HG02870 (cell line): ENCODE data around the gene VDAC1.

ENCODE experiments used
- ATAC-seq: cut with Tn5 transposase; IDR thresholded peaks from one replicate; pipeline ENCODE4 v1.9.1; 2021; ENCODE audit warnings: mild to moderate bottlenecking, moderate library complexity; ENCODE audit not compliant: unreplicated experiment

VDAC1 gene

DNA sequence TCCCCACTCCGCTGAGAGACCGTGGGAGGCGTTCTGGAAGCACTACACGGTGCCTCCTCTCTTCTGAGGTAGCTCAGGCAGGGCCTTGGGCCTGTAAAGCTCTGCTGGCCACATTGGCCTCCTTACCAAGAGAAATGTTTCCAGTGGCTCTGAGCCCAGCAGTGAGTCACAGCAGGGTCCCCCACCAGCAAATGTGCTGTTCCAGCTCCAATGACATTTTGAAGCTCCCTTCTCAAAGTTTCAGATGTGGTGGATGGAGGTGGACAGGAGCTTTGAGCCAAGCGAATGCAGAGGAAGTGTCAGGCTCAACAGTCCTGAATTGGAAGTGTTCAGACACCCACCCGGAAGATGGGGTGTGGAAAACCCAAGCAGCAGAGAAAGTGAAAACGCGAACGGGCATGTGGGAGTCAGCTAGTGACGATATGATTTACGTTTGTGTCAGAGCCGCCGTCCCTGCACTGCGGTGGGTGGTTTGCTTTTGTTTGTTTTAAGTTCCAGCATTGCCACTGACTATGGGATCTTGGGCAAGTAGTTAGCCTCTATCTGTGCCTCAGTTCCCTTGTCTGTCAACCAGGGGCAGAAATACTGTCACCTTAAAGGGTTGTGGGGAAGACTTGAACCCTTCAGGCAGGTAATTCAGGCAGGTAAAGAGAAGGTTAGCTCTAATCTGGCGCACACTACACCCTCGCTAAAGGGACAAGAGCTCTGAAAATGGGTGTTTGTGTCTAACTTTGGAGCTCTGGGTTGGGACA, 74.5 kb downstream of the VDAC1 start:
- peak; percentile 53 for ATAC-seq

DNA sequence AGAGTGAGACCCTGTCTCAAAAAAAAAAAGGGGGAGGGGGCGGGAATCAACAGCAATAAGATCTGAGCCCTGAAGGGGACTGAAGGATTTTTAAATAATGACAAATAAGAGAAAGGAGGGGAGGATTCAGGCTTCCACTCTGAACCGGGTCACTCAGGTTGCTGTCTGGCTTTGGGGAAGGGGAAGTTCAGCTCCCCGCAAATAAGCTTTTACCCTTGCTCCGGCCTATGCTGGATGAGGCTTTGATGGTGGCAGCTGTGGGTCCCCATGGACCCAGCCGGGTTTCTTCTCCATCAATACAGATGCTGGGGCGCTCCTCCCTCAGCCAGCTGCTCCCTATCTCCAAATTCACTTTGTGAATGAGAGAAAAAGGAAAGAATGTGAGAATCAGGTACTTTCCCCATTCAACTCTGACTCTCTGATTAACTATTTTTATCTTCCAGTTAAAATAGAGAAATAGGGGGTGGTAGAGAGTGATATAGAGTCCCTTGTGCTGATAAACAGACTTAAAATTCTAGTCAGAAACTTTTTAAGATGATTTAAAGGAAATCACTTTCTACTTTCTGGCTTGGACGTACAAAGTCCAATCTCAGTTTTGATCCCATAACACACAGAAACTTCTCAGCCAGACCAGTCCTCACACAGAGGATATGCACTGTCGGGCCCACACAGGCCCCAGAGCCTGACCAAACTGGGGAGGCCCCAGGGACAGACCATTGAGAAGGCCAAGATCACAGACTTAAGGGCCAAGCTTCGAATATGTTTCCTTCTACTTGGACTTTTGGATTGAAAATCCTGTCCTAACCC, 76.0 kb downstream of the VDAC1 start:
- ATAC-seq, result no peak

DNA sequence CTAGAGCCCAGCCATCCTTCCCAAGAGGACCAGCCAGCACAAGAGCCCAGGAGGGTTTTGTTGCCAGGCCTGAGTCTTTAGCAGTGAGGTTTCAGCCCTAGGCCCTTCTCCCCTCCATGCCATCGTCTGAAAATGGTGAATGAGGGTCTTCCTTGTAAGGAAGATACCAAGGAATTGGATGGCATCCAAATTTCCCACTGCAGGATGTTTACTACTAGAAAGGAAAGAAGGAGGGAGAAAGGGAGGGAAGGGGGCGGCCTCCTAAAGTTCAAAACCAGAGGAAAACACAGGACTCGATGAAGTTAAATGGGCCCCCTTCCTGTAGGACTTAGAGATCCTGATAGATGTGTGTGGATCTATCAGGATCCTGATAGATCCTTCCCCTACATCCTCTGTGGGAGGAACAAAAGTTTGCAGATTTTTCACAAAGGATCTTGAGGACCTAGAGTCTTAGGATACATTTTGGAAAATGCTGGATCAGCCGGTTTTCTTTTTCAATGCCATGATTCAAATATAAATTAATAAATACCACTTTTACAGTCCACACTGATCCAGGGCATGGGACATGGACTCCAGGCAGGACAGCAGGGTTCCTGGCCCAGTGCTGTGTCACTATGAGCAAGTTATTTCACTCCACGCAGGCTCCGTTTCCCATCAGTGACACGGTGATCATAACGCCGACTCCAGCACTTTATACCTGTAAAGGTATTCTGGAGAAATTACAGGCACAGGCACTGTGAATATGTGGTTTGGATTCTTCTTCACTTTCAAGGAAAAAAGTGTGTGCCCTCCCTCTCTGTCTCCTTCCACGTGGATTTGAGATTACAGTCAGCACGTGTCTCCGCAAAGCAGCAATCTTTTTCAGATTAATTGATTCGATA, 77.2 kb downstream of the VDAC1 start:
- ATAC-seq, result no peak

DNA sequence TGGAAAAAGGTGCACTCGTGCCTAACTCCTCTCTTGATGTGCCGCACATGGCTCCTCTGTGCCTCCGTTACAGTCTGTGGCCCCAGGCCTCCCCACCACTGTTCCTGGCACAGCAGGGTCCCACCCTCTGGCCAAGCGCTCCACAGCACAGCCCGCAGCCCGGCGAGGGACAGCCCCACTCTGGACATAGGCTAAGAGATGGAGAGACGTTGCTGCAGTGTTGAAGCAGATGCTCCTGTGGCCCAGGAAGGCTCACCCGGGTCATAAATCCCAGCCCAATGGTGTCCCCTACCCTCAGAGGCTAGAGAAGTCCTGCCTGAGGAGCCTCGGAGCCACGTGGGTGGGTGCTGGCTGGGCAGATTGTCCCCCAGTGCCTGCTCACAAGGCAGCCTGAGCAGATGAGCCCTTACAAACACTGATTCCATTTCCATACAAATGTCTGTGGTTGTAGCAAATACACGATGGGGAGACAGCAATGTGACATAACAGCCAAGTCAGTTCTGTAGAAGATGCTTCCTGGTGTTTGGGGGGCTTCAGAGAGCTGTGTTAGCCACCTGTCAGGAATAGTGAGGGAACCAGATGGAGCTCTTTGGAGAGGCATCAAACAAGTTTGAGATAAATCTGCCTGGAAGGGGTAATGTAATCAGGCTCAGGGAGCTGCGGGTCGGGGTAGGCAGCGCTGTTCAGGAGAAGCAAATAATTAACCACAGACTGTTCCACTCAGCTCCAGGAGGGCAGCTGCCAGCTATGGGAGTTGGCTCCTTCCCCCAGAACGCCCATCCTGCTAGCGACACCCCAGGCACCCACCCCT, 78.1 kb downstream of the VDAC1 start:
- no peak for ATAC-seq

DNA sequence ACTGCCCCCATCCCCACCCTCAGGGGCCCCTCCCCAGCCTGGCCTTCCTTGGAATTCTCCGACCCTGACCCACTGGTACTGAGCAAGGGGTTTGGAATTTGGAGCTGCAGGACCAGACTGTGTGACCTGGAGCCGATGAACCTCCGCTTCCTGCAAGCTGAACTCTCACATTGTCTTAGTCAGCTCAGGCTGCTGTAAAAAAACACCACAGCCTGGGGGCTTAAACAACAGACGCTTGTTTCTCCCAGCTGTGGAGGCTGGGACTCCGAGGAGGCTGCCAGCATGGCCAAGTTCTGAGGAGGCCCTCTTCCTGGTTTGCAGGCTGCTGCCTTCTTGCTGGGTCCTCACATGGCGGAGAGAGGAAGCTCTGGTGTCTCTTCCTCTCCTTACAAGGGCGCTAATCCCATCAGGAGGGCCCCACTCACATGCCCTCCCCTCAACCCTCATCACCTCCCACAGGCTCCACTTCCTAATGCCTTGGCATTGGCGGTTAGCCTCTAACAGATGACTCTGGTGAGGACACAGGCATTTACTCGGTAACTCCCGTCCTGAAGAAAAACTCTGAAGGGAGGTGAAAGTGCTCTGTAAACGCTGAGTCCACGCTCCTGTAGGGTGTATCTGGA, 78.8 kb downstream of the VDAC1 start:
- ATAC-seq, result no peak

DNA sequence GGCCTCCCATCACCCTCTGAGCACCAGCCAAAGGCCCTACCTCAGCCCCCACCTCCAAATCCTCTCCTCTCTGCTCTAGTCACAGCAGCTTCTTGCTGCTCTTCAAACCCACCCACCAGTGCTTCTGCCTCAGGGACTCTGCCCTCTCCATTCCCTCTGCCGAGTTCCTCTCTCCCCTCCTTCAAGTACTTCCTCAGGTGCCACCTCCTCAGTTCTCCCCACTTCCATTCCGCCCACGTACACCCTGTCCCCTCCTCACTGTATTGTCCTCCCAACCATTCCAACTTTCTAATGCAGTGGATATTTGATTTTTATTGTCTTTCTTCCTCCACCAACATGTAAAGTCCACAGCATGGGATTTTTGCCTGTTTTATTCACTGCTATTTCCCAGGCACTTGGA, 79.5 kb downstream of the VDAC1 start:
- no peak for ATAC-seq

DNA sequence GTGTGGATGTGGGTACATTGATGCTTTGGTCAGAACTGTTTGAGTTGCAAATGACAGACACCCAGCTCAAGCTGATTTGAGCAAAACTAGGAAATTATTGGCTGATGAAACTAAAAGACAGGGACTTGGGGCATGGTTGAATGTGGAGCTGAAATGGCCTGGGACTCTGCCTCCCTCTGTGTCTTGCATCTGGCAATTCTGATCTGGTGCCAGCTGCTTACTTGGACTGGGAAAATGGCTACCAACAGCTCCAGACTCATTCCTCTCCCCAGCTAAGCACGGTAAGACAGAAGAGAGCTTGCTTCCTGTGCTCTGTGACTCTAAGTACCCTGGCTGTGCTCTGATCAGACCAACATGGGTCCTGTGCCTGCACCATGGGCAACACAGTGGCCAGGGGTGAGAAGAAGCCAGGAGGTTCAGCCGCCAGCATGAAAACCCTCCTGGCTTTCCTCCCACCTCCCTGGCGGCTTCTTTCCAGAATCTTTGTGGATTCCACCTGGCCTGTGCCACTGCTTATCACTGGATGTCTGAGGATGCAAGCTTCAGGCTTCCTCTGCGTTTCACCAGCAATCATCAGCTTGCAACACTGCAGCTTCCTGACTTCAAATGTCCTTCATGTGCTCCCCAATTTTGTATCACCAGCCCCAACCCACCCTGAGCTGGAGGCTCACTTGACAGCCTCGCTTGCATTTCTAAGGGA, 80.4 kb downstream of the VDAC1 start:
- ATAC-seq, result no peak

DNA sequence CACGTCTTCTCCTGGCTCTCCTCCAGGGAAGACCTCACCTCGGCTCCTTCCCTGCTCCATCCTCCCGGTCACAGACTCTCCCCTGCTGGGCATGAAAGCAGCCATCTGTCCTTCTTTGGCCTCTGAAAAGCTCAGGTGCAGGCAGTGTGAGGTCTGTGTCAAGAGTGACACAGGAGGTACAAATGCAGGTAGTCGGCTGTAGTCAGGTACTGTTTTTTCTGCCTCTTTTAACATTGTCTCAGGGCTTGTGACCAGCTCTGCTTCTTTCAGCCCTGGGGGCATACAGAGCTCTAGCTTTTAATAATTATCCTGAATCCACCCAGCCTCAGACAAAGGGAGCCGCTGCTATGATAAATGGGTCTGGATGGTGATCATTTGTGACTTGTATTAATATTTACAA, 82.8 kb downstream of the VDAC1 start:
- no peak for ATAC-seq
